ES-I3 (cell line): ENCODE data around the gene SLC7A1.

Source experiments
- H3K36me3 ChIP-seq: 2 replicates; pipeline ENCODE4 v1.6.1; 2013; ENCODE audit warnings: mild to moderate bottlenecking, low read length, control low read depth, moderate library complexity; ENCODE audit not compliant: insufficient read depth
- H3K4me1 ChIP-seq: 2 replicates; pipeline ENCODE4 v1.6.1; 2013; ENCODE audit warnings: mild to moderate bottlenecking, control low read depth, low read length; ENCODE audit not compliant: insufficient read depth
- H3K9ac ChIP-seq: 2 replicates; pipeline ENCODE4 v1.6.1; 2013; ENCODE audit warnings: low read depth, mild to moderate bottlenecking, low read length, moderate library complexity
- H3K9me3 ChIP-seq: 2 replicates; pipeline ENCODE4 v1.6.1; 2013; ENCODE audit warnings: mild to moderate bottlenecking, low read length, moderate library complexity; ENCODE audit not compliant: control insufficient read depth, insufficient read depth

Gene SLC7A1

GRCh38 chr13:29561918-29562317 lies 33.6 kb downstream of the SLC7A1 start:
- H3K9me3 ChIP-seq, result no peaks in the 10 kb centered on the region
- H3K9ac ChIP-seq, result no peak overlapping the region
- H3K4me1 ChIP-seq, result peaks cover 46% of the 10 kb centered on the region

DNA sequence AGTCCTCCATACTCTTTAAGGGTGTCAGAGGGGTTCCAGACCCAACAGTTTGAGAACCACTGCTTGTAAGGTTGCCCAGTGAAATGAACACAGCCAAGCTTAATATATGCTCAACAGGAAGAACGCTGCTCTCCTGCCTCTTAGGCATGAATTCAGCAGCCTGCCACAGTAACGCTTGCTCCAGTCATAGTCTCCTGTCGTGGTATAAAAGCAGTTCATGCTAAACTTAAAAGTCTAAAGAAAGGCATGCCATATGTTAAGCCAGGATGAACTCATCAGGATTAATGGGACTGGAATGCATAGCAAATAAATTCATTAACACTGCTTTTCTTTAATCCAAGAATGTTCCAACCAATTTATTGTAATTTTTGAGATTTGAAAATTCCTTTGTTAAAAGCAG lies 38.7 kb downstream of the SLC7A1 start:
- Histone ChIP-seq H3K4me1 (peaks cover 7% of the 10 kb centered on the region; the same call in 1 of the 2 replicates), H3K36me3 (peaks cover 13% of the 10 kb centered on the region), H3K9ac (no peak overlapping the region), H3K9me3 (no peaks in the 10 kb centered on the region)

More at GRCh38 chr13:29561918-29562317, 33.6 kb downstream of the SLC7A1 start:
- H3K36me3 ChIP-seq, result no peaks in the 10 kb centered on the region

GRCh38 chr13:29551214-29551613 lies 44.3 kb downstream of the SLC7A1 start:
- Histone ChIP-seq H3K9me3 (no peaks in the 10 kb centered on the region), H3K36me3 (peaks cover 25% of the 10 kb centered on the region), H3K9ac (no peak overlapping the region), H3K4me1 (peaks cover 14% of the 10 kb centered on the region; the same call in 1 of the 2 replicates)

DNA sequence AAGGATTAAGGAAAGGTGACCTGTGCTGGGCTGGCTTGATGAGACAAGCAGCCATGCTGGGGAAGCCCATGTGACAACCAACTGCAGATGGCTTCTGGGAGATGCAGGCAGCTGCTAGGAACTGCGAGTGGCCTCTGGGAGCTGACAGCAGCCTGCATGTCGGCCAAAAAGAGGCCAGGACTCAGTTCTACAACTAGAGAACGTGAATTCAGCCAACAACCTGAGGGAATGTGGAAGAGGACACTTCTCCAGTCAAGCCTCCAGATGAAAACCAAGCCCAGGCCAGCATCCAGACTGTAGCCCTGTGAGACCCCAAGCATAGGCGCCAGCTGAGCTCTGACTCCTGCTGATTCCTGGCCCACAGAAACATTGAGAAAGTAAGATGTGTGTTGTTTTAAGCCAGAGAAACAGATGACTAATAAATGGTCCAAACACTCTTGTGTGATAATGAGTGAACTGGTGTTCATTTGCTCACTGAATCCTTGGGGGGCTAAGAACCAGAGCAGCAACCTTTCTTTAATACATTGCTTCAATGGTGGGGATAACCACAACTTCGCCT lies 45.0 kb downstream of the SLC7A1 start:
- Histone ChIP-seq H3K9ac (no peak overlapping the region), H3K4me1 (peaks cover 14% of the 10 kb centered on the region; the same call in 1 of the 2 replicates), H3K36me3 (peaks cover 25% of the 10 kb centered on the region), H3K9me3 (no peaks in the 10 kb centered on the region)

GRCh38 chr13:29548722-29549121 lies 46.8 kb downstream of the SLC7A1 start:
- no peak overlapping the region for H3K9ac ChIP-seq
- peaks cover 25% of the 10 kb centered on the region for H3K36me3 ChIP-seq
- no peaks in the 10 kb centered on the region for H3K9me3 ChIP-seq
- H3K4me1 ChIP-seq, result peaks cover 19% of the 10 kb centered on the region

GRCh38 chr13:29547153-29547552 lies 48.3 kb downstream of the SLC7A1 start:
- Histone ChIP-seq H3K4me1 (peaks cover 23% of the 10 kb centered on the region), H3K36me3 (peaks cover 12% of the 10 kb centered on the region), H3K9ac (no peak overlapping the region), H3K9me3 (no peaks in the 10 kb centered on the region)

GRCh38 chr13:29546662-29547061 lies 48.8 kb downstream of the SLC7A1 start:
- H3K9ac ChIP-seq, result no peak overlapping the region

DNA sequence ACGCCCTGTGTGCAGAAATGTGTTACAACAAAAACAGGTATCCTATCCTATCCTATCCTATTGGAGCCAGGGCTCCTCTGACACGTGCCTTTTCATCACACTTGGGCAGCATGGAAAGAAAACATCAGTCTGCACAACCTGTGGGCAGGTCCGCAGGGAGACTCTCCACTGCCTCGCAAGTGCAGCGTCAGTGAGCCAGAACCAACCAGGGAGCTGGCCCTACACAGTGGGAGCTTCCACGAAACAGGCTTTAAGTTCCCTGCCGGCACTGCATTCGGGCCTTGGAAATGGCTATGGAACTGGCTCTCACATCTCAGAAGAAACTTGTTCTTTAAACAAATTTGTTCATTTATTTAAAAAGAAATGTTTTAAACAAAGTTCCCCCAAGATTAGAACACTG lies 49.5 kb downstream of the SLC7A1 start:
- peaks cover 6% of the 10 kb centered on the region; the same call in 1 of the 2 replicates for H3K36me3 ChIP-seq
- no peaks in the 10 kb centered on the region for H3K9me3 ChIP-seq
- no peak overlapping the region for H3K9ac ChIP-seq
- H3K4me1 ChIP-seq, result peaks cover 29% of the 10 kb centered on the region

More at GRCh38 chr13:29546662-29547061, 48.8 kb downstream of the SLC7A1 start:
- peaks cover 12% of the 10 kb centered on the region for H3K36me3 ChIP-seq
- peaks cover 23% of the 10 kb centered on the region for H3K4me1 ChIP-seq
- no peaks in the 10 kb centered on the region for H3K9me3 ChIP-seq

GRCh38 chr13:29543230-29544215 lies 52.0 kb downstream of the SLC7A1 start:
- H3K4me1 ChIP-seq, result peaks cover 41% of the 10 kb centered on the region
- no peaks in the 10 kb centered on the region for H3K9me3 ChIP-seq
- H3K36me3 ChIP-seq, result peaks cover 9% of the 10 kb centered on the region
- no peak overlapping the region for H3K9ac ChIP-seq

DNA sequence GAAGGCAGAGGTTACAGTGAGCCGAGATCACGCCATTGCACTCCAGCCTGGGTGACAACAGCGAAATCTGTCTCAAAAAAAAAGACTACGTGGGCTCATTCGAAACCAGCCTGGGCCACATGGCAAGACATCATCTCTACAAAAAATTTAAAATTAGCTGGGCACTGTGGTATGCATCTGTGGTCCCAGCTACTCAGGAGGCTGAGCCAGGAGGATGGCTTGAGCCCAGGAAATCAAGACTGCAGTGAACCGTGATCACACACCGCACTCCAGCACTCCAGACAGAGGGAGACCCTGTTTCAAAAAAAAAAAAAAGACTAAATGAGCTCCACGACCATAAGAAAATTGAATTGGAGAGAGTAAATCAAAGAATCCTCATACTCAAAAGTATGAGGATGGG lies 53.1 kb downstream of the SLC7A1 start:
- peaks cover 9% of the 10 kb centered on the region for H3K36me3 ChIP-seq

DNA sequence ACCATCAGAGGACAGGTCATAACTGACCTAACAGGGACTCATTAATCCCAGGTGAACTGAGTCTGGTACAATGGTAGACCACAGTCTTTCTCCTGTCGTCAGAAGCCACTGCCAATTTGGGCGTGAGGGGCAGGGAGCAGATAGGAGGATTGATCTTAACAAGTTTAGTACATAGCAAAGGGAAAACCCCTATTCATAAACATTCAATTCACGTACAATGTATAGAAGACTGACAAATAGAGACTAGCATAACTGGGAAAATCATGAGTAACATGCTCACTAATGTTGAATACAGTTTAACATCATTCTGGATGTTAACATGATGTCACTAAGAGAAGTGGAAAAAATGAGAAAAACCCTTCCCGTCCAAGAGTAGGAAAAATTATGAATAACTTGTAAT lies 54.1 kb downstream of the SLC7A1 start:
- peaks cover 9% of the 10 kb centered on the region for H3K36me3 ChIP-seq
- H3K9ac ChIP-seq, result no peak overlapping the region

More for the DNA sequence above, 53.1 kb downstream of the SLC7A1 start:
- Histone ChIP-seq H3K9me3 (no peaks in the 10 kb centered on the region), H3K9ac (no peak overlapping the region), H3K4me1 (peaks cover 36% of the 10 kb centered on the region)

GRCh38 chr13:29540799-29541198 lies 54.7 kb downstream of the SLC7A1 start:
- H3K4me1 ChIP-seq, result peaks cover 27% of the 10 kb centered on the region
- no peaks in the 10 kb centered on the region for H3K9me3 ChIP-seq
- H3K36me3 ChIP-seq, result peaks cover 9% of the 10 kb centered on the region
- no peak overlapping the region for H3K9ac ChIP-seq

More for the DNA sequence above, 54.1 kb downstream of the SLC7A1 start:
- H3K4me1 ChIP-seq, result peaks cover 27% of the 10 kb centered on the region
- H3K9me3 ChIP-seq, result no peaks in the 10 kb centered on the region

- Histone ChIP-seq H3K9ac (no peak overlapping the region), H3K36me3 (peaks cover 9% of the 10 kb centered on the region), H3K4me1 (peaks cover 27% of the 10 kb centered on the region), H3K9me3 (no peaks in the 10 kb centered on the region)
Measured at GRCh38 chr13:29540334-29540733, 55.2 kb downstream of the SLC7A1 start.

- H3K9ac ChIP-seq, result no peak overlapping the region
- no peaks in the 10 kb centered on the region for H3K9me3 ChIP-seq
- H3K36me3 ChIP-seq, result peaks cover 9% of the 10 kb centered on the region
- H3K4me1 ChIP-seq, result peaks cover 27% of the 10 kb centered on the region
Measured at GRCh38 chr13:29539856-29540255, 55.6 kb downstream of the SLC7A1 start.

GRCh38 chr13:29538652-29539040 lies 56.8 kb downstream of the SLC7A1 start:
- H3K36me3 ChIP-seq, result peaks cover 13% of the 10 kb centered on the region
- H3K4me1 ChIP-seq, result peaks cover 22% of the 10 kb centered on the region
- H3K9me3 ChIP-seq, result no peaks in the 10 kb centered on the region
- no peak overlapping the region for H3K9ac ChIP-seq
